HK-2 (cell line): ENCODE results near the gene CENPX.

ENCODE experiments used
- DNase-seq: peaks from one replicate; pipeline ENCODE4 v3.0.0-alpha.2; 2018; ENCODE audit not compliant: unreplicated experiment

The CENPX gene

GRCh38 chr17:81998691-81999438 lies 23.8 kb downstream of the CENPX start:
- DNase-seq: no peak

GRCh38 chr17:81998212-81998611 lies 24.5 kb downstream of the CENPX start:
- DNase-seq: no peak

- no peak for DNase-seq
These were observed 25.8 kb downstream of the CENPX start for GRCh38 chr17:81996757-81997441.

GRCh38 chr17:81996232-81996756 lies 26.4 kb downstream of the CENPX start:
- DNase-seq: no peak

- no peak for DNase-seq
These were observed 27.0 kb downstream of the CENPX start for GRCh38 chr17:81995463-81996231.

- DNase-seq: no peak
These were observed 27.9 kb downstream of the CENPX start for GRCh38 chr17:81994593-81995462.

- DNase-seq: no peak
These were observed 28.7 kb downstream of the CENPX start for GRCh38 chr17:81993729-81994592.

- DNase-seq: no peak
These were observed 30.2 kb downstream of the CENPX start for GRCh38 chr17:81992306-81993102.

GRCh38 chr17:81991684-81992305 lies 30.9 kb downstream of the CENPX start:
- peak; percentile 92 for DNase-seq

GRCh38 chr17:81990836-81991683 lies 31.6 kb downstream of the CENPX start:
- no peak for DNase-seq

- no peak for DNase-seq
These were observed 35.4 kb downstream of the CENPX start for GRCh38 chr17:81987161-81987770.

- DNase-seq: no peak
These were observed 36.1 kb downstream of the CENPX start for GRCh38 chr17:81986606-81987005.

- no peak for DNase-seq
These were observed 37.8 kb downstream of the CENPX start for GRCh38 chr17:81984773-81985410.

- DNase-seq: no peak
These were observed 38.9 kb downstream of the CENPX start for GRCh38 chr17:81983639-81984373.

GRCh38 chr17:81983011-81983638 lies 39.6 kb downstream of the CENPX start:
- DNase-seq: no peak

GRCh38 chr17:81981511-81981910 lies 41.2 kb downstream of the CENPX start:
- peak; percentile 52 for DNase-seq
